GM20000 (cell line): ENCODE measurements around the gene PLEKHM1.
A peak's percentile ranks its signal among the peaks of the same experiment; 100 is the strongest.
"Not testable (repeated sequence)": the region's sequence is repeated elsewhere in the genome, so short reads cannot be mapped to it uniquely, and the experiment has no call there.

Source experiments
- DNase-seq: peaks from one replicate; pipeline ENCODE4 v3.0.0; 2012; ENCODE audit warnings: low spot score

PLEKHM1 gene

GRCh38 chr17:45490615-45491433, at the start of gene PLEKHM1:
Gene PLEKHM1 (minus strand): TSS chr17:45490721. CDS start chr17:45482484, 8,237 bp downstream.
- DNase-seq: peak; percentile 90

- not testable (repeated sequence) for DNase-seq
These were observed 47.6 kb upstream of the PLEKHM1 start for GRCh38 chr17:45538168-45538567.

GRCh38 chr17:45506072-45506471, 15.6 kb upstream of the PLEKHM1 start:
- not testable (repeated sequence) for DNase-seq

- DNase-seq: not testable (repeated sequence)
These were observed 14.7 kb upstream of the PLEKHM1 start for GRCh38 chr17:45505183-45505582.

GRCh38 chr17:45501092-45501707, 10.7 kb upstream of the PLEKHM1 start:
- DNase-seq: not testable (repeated sequence)

- not testable (repeated sequence) for DNase-seq
These were observed 10.0 kb upstream of the PLEKHM1 start for GRCh38 chr17:45500478-45500877.

- DNase-seq: not testable (repeated sequence)
These were observed 8.7 kb upstream of the PLEKHM1 start for GRCh38 chr17:45499208-45499607.

GRCh38 chr17:45498377-45498776, 7.9 kb upstream of the PLEKHM1 start:
- not testable (repeated sequence) for DNase-seq

GRCh38 chr17:45497449-45497848, 6.9 kb upstream of the PLEKHM1 start:
- not testable (repeated sequence) for DNase-seq

GRCh38 chr17:45496507-45496906, 6.0 kb upstream of the PLEKHM1 start:
- not testable (repeated sequence) for DNase-seq

GRCh38 chr17:45494556-45494955, 4.0 kb upstream of the PLEKHM1 start:
- DNase-seq: not testable (repeated sequence)

GRCh38 chr17:45492156-45492555, 1.6 kb upstream of the PLEKHM1 start:
- not testable (repeated sequence) for DNase-seq

GRCh38 chr17:45490198-45490597, 323 bp downstream of the PLEKHM1 start:
- DNase-seq: not testable (repeated sequence)

GRCh38 chr17:45487704-45488103, 2.8 kb downstream of the PLEKHM1 start:
- not testable (repeated sequence) for DNase-seq

- not testable (repeated sequence) for DNase-seq
These were observed 6.8 kb downstream of the PLEKHM1 start for GRCh38 chr17:45483591-45484216.

GRCh38 chr17:45483177-45483576, 7.3 kb downstream of the PLEKHM1 start:
- DNase-seq: not testable (repeated sequence)

GRCh38 chr17:45482317-45482716, 8.2 kb downstream of the PLEKHM1 start:
- not testable (repeated sequence) for DNase-seq

GRCh38 chr17:45475436-45475835, 15.1 kb downstream of the PLEKHM1 start:
- not testable (repeated sequence) for DNase-seq

GRCh38 chr17:45472249-45472648, 18.3 kb downstream of the PLEKHM1 start:
- not testable (repeated sequence) for DNase-seq

- not testable (repeated sequence) for DNase-seq
These were observed 21.3 kb downstream of the PLEKHM1 start for GRCh38 chr17:45469204-45469563.

GRCh38 chr17:45468293-45469203, 22.0 kb downstream of the PLEKHM1 start:
- not testable (repeated sequence) for DNase-seq
